ENCODE results near the gene COIL.

COIL gene, protein sequence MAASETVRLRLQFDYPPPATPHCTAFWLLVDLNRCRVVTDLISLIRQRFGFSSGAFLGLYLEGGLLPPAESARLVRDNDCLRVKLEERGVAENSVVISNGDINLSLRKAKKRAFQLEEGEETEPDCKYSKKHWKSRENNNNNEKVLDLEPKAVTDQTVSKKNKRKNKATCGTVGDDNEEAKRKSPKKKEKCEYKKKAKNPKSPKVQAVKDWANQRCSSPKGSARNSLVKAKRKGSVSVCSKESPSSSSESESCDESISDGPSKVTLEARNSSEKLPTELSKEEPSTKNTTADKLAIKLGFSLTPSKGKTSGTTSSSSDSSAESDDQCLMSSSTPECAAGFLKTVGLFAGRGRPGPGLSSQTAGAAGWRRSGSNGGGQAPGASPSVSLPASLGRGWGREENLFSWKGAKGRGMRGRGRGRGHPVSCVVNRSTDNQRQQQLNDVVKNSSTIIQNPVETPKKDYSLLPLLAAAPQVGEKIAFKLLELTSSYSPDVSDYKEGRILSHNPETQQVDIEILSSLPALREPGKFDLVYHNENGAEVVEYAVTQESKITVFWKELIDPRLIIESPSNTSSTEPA

GRCh38 chr17:56960596-56961538, at the start of gene COIL:
Gene COIL (minus strand): TSS chr17:56961050. CDS start chr17:56961019, 31 bp downstream.
- H3K4me1 ChIP-seq (ENCODE audit: control insufficient read depth in 1 of 2, insufficient read depth in 2 of 2, low read length in 2 of 2): peaks cover 2 to 15% of the 10 kb centered on the region in 2 donors
- no peaks in the 10 kb centered on the region for H3K9me3 ChIP-seq (ENCODE audit: control insufficient read depth in 1 of 2, low read length in 2 of 2)
- H3K27me3 ChIP-seq (ENCODE audit: low read depth, low read length): no peaks in the 10 kb centered on the region
- H3K36me3 ChIP-seq (ENCODE audit: control insufficient read depth in 1 of 2, insufficient read depth in 2 of 2, low read length in 2 of 2): peaks cover 0 to 5% of the 10 kb centered on the region in 2 donors
- H3K4me3 ChIP-seq (ENCODE audit: low read depth in 1 of 2, low read length in 2 of 2): peak within 1 kb of the TSS; percentile 79 to 89
- peak within 1 kb of the TSS; percentile 77 for H3K27ac ChIP-seq (ENCODE audit: low read length)

- Histone ChIP-seq H3K9me3 (ENCODE audit: control insufficient read depth in 1 of 2, low read length in 2 of 2) (no peaks in the 10 kb centered on the region), H3K36me3 (ENCODE audit: control insufficient read depth in 1 of 2, insufficient read depth in 2 of 2, low read length in 2 of 2) (peaks cover 0 to 7% of the 10 kb centered on the region in 2 donors), H3K4me1 (ENCODE audit: control insufficient read depth in 1 of 2, insufficient read depth in 2 of 2, low read length in 2 of 2) (no peaks in the 10 kb centered on the region), H3K4me3 (ENCODE audit: low read depth in 1 of 2, low read length in 2 of 2) (no peak overlapping the region), H3K27me3 (ENCODE audit: low read depth, low read length) (no peaks in the 10 kb centered on the region), H3K27ac (ENCODE audit: low read length) (no peak overlapping the region)
Observed at GRCh38 chr17:57010487-57010886, 49.6 kb upstream of the COIL start.

DNA sequence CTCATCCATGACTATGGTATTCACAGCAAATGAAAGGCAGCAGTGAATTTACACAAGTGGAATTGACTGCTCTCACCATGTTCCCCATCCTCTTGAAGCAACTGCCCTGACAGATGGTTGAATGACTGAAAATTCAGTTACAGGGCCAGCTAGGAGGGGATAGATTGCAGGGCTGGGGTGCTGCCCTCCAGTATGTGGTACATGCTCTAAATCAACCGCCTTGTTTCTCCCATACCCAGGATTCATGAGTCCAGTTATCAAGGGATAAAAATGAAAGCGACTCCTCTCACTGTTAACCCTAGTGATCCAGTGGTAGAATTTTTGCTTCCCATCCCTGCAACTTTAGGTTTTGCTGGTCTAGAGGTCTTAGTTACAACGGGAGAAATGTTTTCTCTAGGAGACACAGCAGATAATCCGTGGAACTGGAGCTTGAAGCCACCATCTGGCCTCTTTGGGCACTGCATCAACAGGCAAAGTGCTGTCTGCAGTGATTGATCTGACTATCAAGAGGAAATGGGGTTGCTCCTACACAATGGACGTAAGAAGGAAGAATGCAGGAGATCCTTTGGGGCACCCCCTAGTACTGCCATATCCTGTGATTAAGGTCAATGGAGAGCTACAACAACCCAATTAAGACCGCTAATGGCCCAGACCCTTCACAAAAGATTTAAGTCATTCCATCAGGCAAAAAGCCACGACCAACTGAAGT, 49.0 kb upstream of the COIL start:
- peak overlapping the region in 1 of 2 donors; percentile 12 for H3K4me3 ChIP-seq (ENCODE audit: low read depth in 1 of 2, low read length in 2 of 2)
- no peaks in the 10 kb centered on the region for H3K4me1 ChIP-seq (ENCODE audit: control insufficient read depth in 1 of 2, insufficient read depth in 2 of 2, low read length in 2 of 2)
- H3K36me3 ChIP-seq (ENCODE audit: control insufficient read depth in 1 of 2, insufficient read depth in 2 of 2, low read length in 2 of 2): peaks cover 0 to 12% of the 10 kb centered on the region in 2 donors
- H3K27me3 ChIP-seq (ENCODE audit: low read depth, low read length): no peaks in the 10 kb centered on the region
- no peak overlapping the region for H3K27ac ChIP-seq (ENCODE audit: low read length)
- H3K9me3 ChIP-seq (ENCODE audit: control insufficient read depth in 1 of 2, low read length in 2 of 2): no peaks in the 10 kb centered on the region

DNA sequence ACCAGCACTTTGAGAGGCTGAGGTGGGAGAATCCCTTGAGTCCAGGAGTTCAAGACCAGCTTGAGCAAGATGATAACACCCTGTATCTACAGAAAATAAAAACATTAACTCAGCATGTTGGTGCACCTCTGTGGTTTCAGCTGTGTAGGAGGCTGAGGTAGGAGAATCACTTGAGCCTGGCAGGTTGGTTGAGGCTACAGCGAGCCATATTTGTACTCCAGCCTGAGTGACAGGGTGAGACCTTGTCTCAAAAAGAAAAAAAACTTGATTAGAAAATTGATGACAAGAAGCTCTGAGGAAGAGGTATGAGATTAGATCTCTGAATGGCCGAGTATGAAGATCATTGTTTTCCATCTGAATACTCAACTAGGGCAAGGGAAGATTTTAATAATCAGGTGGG, 48.1 kb upstream of the COIL start:
- no peaks in the 10 kb centered on the region for H3K4me1 ChIP-seq (ENCODE audit: control insufficient read depth in 1 of 2, insufficient read depth in 2 of 2, low read length in 2 of 2)
- H3K4me3 ChIP-seq (ENCODE audit: low read depth in 1 of 2, low read length in 2 of 2): no peak overlapping the region
- H3K36me3 ChIP-seq (ENCODE audit: control insufficient read depth in 1 of 2, insufficient read depth in 2 of 2, low read length in 2 of 2): peaks cover 0 to 12% of the 10 kb centered on the region in 2 donors
- H3K27ac ChIP-seq (ENCODE audit: low read length): no peak overlapping the region
- H3K9me3 ChIP-seq (ENCODE audit: control insufficient read depth in 1 of 2, low read length in 2 of 2): no peaks in the 10 kb centered on the region
- no peaks in the 10 kb centered on the region for H3K27me3 ChIP-seq (ENCODE audit: low read depth, low read length)

- H3K4me1 ChIP-seq (ENCODE audit: control insufficient read depth in 1 of 2, insufficient read depth in 2 of 2, low read length in 2 of 2): no peaks in the 10 kb centered on the region
- H3K27ac ChIP-seq (ENCODE audit: low read length): no peak overlapping the region
- H3K27me3 ChIP-seq (ENCODE audit: low read depth, low read length): no peaks in the 10 kb centered on the region
- no peaks in the 10 kb centered on the region for H3K9me3 ChIP-seq (ENCODE audit: control insufficient read depth in 1 of 2, low read length in 2 of 2)
- H3K36me3 ChIP-seq (ENCODE audit: control insufficient read depth in 1 of 2, insufficient read depth in 2 of 2, low read length in 2 of 2): peaks cover 5 to 40% of the 10 kb centered on the region in 2 donors
- no peak overlapping the region for H3K4me3 ChIP-seq (ENCODE audit: low read depth in 1 of 2, low read length in 2 of 2)
Observed at GRCh38 chr17:57006040-57006439, 45.2 kb upstream of the COIL start.

DNA sequence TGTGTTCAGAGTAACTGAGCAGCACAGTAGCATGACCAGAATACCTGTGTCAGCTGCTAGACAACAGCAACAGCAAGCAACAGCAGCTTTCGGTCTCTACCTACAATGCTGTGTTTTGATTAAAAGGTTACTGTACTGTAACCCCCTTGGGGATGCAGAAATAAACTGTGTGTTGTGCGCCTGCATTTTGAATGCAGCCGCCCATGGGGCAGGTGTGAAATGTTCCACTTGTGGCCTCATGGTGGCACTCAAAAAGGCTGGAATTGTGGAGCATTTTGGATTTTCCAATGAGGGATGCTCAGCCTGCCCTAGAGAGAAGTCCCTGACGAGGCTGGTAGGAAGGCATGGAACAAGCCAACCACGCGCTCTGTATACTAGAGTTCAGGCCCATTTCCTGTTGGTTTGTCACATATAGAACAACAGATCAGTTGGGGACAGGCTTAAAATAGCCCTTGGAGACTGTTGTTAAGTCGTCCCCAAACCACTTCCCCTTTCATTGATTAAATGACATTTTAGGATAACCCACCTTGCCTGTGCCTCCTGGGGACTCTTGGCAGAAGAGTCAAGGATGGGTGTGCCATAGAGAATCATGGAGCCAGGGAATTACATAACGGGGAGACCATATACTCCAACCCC, 44.2 kb upstream of the COIL start:
- Histone ChIP-seq H3K4me1 (ENCODE audit: control insufficient read depth in 1 of 2, insufficient read depth in 2 of 2, low read length in 2 of 2) (no peaks in the 10 kb centered on the region), H3K36me3 (ENCODE audit: control insufficient read depth in 1 of 2, insufficient read depth in 2 of 2, low read length in 2 of 2) (peaks cover 12 to 47% of the 10 kb centered on the region in 2 donors), H3K9me3 (ENCODE audit: control insufficient read depth in 1 of 2, low read length in 2 of 2) (no peaks in the 10 kb centered on the region), H3K27ac (ENCODE audit: low read length) (no peak overlapping the region), H3K4me3 (ENCODE audit: low read depth in 1 of 2, low read length in 2 of 2) (no peak overlapping the region), H3K27me3 (ENCODE audit: low read depth, low read length) (no peaks in the 10 kb centered on the region)

DNA sequence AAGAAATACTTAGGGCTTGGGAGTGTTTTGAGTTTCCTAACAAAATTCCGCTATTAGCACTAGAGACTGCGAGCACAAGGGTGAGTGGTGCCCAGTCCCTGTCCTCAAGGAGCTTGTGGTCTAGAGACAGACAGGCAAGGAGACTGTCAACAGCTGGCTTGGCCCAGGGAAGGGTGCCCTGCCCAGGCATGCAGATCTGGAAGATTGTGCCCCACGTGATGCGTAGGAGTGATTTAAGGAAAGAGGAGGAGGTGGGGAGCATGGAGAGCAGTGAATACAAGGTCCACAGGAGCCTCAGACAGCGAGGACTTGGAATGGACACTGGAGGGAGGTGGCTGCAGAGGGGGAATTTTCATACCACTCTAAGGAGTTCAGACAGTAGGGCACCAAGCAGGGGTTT, 42.1 kb upstream of the COIL start:
- Histone ChIP-seq H3K36me3 (ENCODE audit: control insufficient read depth in 1 of 2, insufficient read depth in 2 of 2, low read length in 2 of 2) (peaks cover 18 to 61% of the 10 kb centered on the region in 2 donors), H3K27me3 (ENCODE audit: low read depth, low read length) (no peaks in the 10 kb centered on the region), H3K4me1 (ENCODE audit: control insufficient read depth in 1 of 2, insufficient read depth in 2 of 2, low read length in 2 of 2) (no peaks in the 10 kb centered on the region), H3K27ac (ENCODE audit: low read length) (no peak overlapping the region), H3K9me3 (ENCODE audit: control insufficient read depth in 1 of 2, low read length in 2 of 2) (no peaks in the 10 kb centered on the region), H3K4me3 (ENCODE audit: low read depth in 1 of 2, low read length in 2 of 2) (no peak overlapping the region)

GRCh38 chr17:57001541-57001940, 40.7 kb upstream of the COIL start:
- H3K27ac ChIP-seq (ENCODE audit: low read length): no peak overlapping the region
- no peaks in the 10 kb centered on the region for H3K4me1 ChIP-seq (ENCODE audit: control insufficient read depth in 1 of 2, insufficient read depth in 2 of 2, low read length in 2 of 2)
- no peak overlapping the region for H3K4me3 ChIP-seq (ENCODE audit: low read depth in 1 of 2, low read length in 2 of 2)
- peaks cover 18 to 70% of the 10 kb centered on the region in 2 donors for H3K36me3 ChIP-seq (ENCODE audit: control insufficient read depth in 1 of 2, insufficient read depth in 2 of 2, low read length in 2 of 2)
- H3K27me3 ChIP-seq (ENCODE audit: low read depth, low read length): no peaks in the 10 kb centered on the region
- no peaks in the 10 kb centered on the region for H3K9me3 ChIP-seq (ENCODE audit: control insufficient read depth in 1 of 2, low read length in 2 of 2)

- H3K36me3 ChIP-seq (ENCODE audit: control insufficient read depth in 1 of 2, insufficient read depth in 2 of 2, low read length in 2 of 2): peaks cover 20 to 63% of the 10 kb centered on the region in 2 donors
- H3K27me3 ChIP-seq (ENCODE audit: low read depth, low read length): no peaks in the 10 kb centered on the region
- H3K27ac ChIP-seq (ENCODE audit: low read length): no peak overlapping the region
- peaks cover 0 to 8% of the 10 kb centered on the region in 2 donors for H3K4me1 ChIP-seq (ENCODE audit: control insufficient read depth in 1 of 2, insufficient read depth in 2 of 2, low read length in 2 of 2)
- H3K9me3 ChIP-seq (ENCODE audit: control insufficient read depth in 1 of 2, low read length in 2 of 2): no peaks in the 10 kb centered on the region
- H3K4me3 ChIP-seq (ENCODE audit: low read depth in 1 of 2, low read length in 2 of 2): no peak overlapping the region
Observed at GRCh38 chr17:56997313-56997712, 36.5 kb upstream of the COIL start.

- H3K4me1 ChIP-seq (ENCODE audit: control insufficient read depth in 1 of 2, insufficient read depth in 2 of 2, low read length in 2 of 2): peaks cover 0 to 8% of the 10 kb centered on the region in 2 donors
- H3K36me3 ChIP-seq (ENCODE audit: control insufficient read depth in 1 of 2, insufficient read depth in 2 of 2, low read length in 2 of 2): peaks cover 17 to 61% of the 10 kb centered on the region in 2 donors
- H3K27ac ChIP-seq (ENCODE audit: low read length): no peak overlapping the region
- H3K4me3 ChIP-seq (ENCODE audit: low read depth in 1 of 2, low read length in 2 of 2): no peak overlapping the region
- H3K9me3 ChIP-seq (ENCODE audit: control insufficient read depth in 1 of 2, low read length in 2 of 2): no peaks in the 10 kb centered on the region
- H3K27me3 ChIP-seq (ENCODE audit: low read depth, low read length): no peaks in the 10 kb centered on the region
Observed at GRCh38 chr17:56995766-56996165, 34.9 kb upstream of the COIL start.
